IPS DF 6.9 (cell line): Measurements from ENCODE around the gene ACTR2.
A peak's percentile ranks its signal among the peaks of the same experiment; 100 is the strongest.
"Not testable (repeated sequence)": the region's sequence is repeated elsewhere in the genome, so short reads cannot be mapped to it uniquely, and the experiment has no call there.

Source experiments
- DNase-seq: peaks from one replicate; pipeline ENCODE4 v3.0.0-alpha.2; 2013; ENCODE audit warnings: low read depth, low spot score
- H3K27ac ChIP-seq: one replicate; pipeline ENCODE4 v1.5.1; 2013; ENCODE audit warnings: low read length, control low read depth
- H3K27me3 ChIP-seq: 2 replicates; pipeline ENCODE4 v1.6.1; 2013; ENCODE audit warnings: mild to moderate bottlenecking, low read length; ENCODE audit not compliant: control insufficient read depth, insufficient read depth
- H3K36me3 ChIP-seq: 2 replicates; pipeline ENCODE4 v1.6.1; 2013; ENCODE audit warnings: low read length; ENCODE audit not compliant: control insufficient read depth, insufficient read depth
- H3K4me1 ChIP-seq: 2 replicates; pipeline ENCODE4 v1.6.1; 2013; ENCODE audit warnings: low read length; ENCODE audit not compliant: control insufficient read depth, insufficient read depth
- H3K4me3 ChIP-seq: 2 replicates; pipeline ENCODE4 v1.5.1; 2013; ENCODE audit warnings: mild to moderate bottlenecking, low read length
- H3K9me3 ChIP-seq: 2 replicates; pipeline ENCODE4 v1.6.1; 2013; ENCODE audit warnings: low read length, inconsistent platforms; ENCODE audit not compliant: control insufficient read depth, insufficient read depth
- WGBS: extraction: QIAGEN DNeasy Blood & Tissue Kit; methylation state at CpG from one replicate; pipeline ENCODE4 v1.1.7; 2013; ENCODE audit warnings: mixed read lengths, missing lambda C conversion rate; ENCODE audit not compliant: insufficient read length, insufficient coverage; 5-methylcytosine and 5-hydroxymethylcytosine counted together

The ACTR2 gene

GRCh38 chr2:65204461-65205210 lies 23.0 kb upstream of the ACTR2 start:
- Histone ChIP-seq H3K4me1 (no peaks in the 10 kb centered on the region), H3K9me3 (no peaks in the 10 kb centered on the region), H3K4me3 (peak overlapping the region; percentile 19; the same call in 1 of the 2 replicates), H3K36me3 (no peaks in the 10 kb centered on the region), H3K27ac (no peak overlapping the region), H3K27me3 (no peaks in the 10 kb centered on the region)
- WGBS = no CpG with 5 or more reads among the region's 20 CpGs
- no peak for DNase-seq

- Histone ChIP-seq H3K27me3 (no peaks in the 10 kb centered on the region), H3K9me3 (no peaks in the 10 kb centered on the region), H3K36me3 (no peaks in the 10 kb centered on the region), H3K27ac (no peak overlapping the region), H3K4me1 (no peaks in the 10 kb centered on the region; the same call in 1 of the 2 replicates), H3K4me3 (no peak overlapping the region)
- no CpG with 5 or more reads among the region's 3 CpGs for WGBS
- no peak for DNase-seq
Observed at GRCh38 chr2:65212115-65212514, 15.5 kb upstream of the ACTR2 start.

- Histone ChIP-seq H3K27me3 (no peaks in the 10 kb centered on the region), H3K4me3 (no peak overlapping the region), H3K4me1 (no peaks in the 10 kb centered on the region; the same call in 1 of the 2 replicates), H3K9me3 (no peaks in the 10 kb centered on the region), H3K27ac (no peak overlapping the region), H3K36me3 (no peaks in the 10 kb centered on the region)
- DNase-seq = no peak
Observed at GRCh38 chr2:65212619-65213018, 15.0 kb upstream of the ACTR2 start.

GRCh38 chr2:65213035-65213434 lies 14.6 kb upstream of the ACTR2 start:
- Histone ChIP-seq H3K4me3 (no peak overlapping the region), H3K9me3 (no peaks in the 10 kb centered on the region), H3K27me3 (no peaks in the 10 kb centered on the region), H3K36me3 (no peaks in the 10 kb centered on the region), H3K27ac (no peak overlapping the region), H3K4me1 (no peaks in the 10 kb centered on the region; the same call in 1 of the 2 replicates)
- no peak for DNase-seq
- no CpG with 5 or more reads among the region's 9 CpGs for WGBS

- Histone ChIP-seq H3K27me3 (no peaks in the 10 kb centered on the region), H3K9me3 (no peaks in the 10 kb centered on the region), H3K27ac (no peak overlapping the region), H3K36me3 (no peaks in the 10 kb centered on the region), H3K4me3 (no peak overlapping the region), H3K4me1 (no peaks in the 10 kb centered on the region; the same call in 1 of the 2 replicates)
- DNase-seq = no peak
- WGBS = no CpG with 5 or more reads among the region's 1 CpG
Observed at GRCh38 chr2:65214361-65214760, 13.3 kb upstream of the ACTR2 start.

- Histone ChIP-seq H3K4me3 (no peak overlapping the region), H3K9me3 (no peaks in the 10 kb centered on the region), H3K27ac (no peak overlapping the region), H3K27me3 (no peaks in the 10 kb centered on the region), H3K4me1 (no peaks in the 10 kb centered on the region; the same call in 1 of the 2 replicates), H3K36me3 (no peaks in the 10 kb centered on the region)
- DNase-seq = no peak
- WGBS = no CpG with 5 or more reads among the region's 2 CpGs
Observed at GRCh38 chr2:65214843-65215242, 12.8 kb upstream of the ACTR2 start.

- DNase-seq = no peak
- Histone ChIP-seq H3K27me3 (no peaks in the 10 kb centered on the region), H3K27ac (no peak overlapping the region), H3K9me3 (no peaks in the 10 kb centered on the region), H3K36me3 (no peaks in the 10 kb centered on the region), H3K4me3 (no peak overlapping the region), H3K4me1 (no peaks in the 10 kb centered on the region; the same call in 1 of the 2 replicates)
- no CpG with 5 or more reads among the region's 3 CpGs for WGBS
Observed at GRCh38 chr2:65215946-65216345, 11.7 kb upstream of the ACTR2 start.

GRCh38 chr2:65220432-65221131 lies 7.0 kb upstream of the ACTR2 start:
- no CpG with 5 or more reads among the region's 3 CpGs for WGBS
- Histone ChIP-seq H3K9me3 (no peaks in the 10 kb centered on the region), H3K36me3 (no peaks in the 10 kb centered on the region), H3K4me3 (no peak overlapping the region), H3K27ac (no peak overlapping the region), H3K27me3 (no peaks in the 10 kb centered on the region), H3K4me1 (no peaks in the 10 kb centered on the region)
- no peak for DNase-seq

- H3K9me3 ChIP-seq, DNase-seq, H3K4me3 ChIP-seq, H3K36me3 ChIP-seq, H3K4me1 ChIP-seq, H3K27ac ChIP-seq, H3K27me3 ChIP-seq: not testable (repeated sequence)
- WGBS = no CpG with 5 or more reads among the region's 8 CpGs
Observed at GRCh38 chr2:65221275-65221674, 6.4 kb upstream of the ACTR2 start.

GRCh38 chr2:65227020-65227455 lies 593 bp upstream of the ACTR2 start:
- no peaks in the 10 kb centered on the region for H3K9me3 ChIP-seq
- no peaks in the 10 kb centered on the region for H3K4me1 ChIP-seq
- no peaks in the 10 kb centered on the region for H3K27me3 ChIP-seq
- H3K4me3 ChIP-seq = peak overlapping the region; percentile 80
- H3K27ac ChIP-seq = no peak overlapping the region
- H3K36me3 ChIP-seq = no peaks in the 10 kb centered on the region
- no peak for DNase-seq
- WGBS = no CpG with 5 or more reads among the region's 13 CpGs
